ENCODE measurements around the gene TMEM200C.

Gene TMEM200C

DNA sequence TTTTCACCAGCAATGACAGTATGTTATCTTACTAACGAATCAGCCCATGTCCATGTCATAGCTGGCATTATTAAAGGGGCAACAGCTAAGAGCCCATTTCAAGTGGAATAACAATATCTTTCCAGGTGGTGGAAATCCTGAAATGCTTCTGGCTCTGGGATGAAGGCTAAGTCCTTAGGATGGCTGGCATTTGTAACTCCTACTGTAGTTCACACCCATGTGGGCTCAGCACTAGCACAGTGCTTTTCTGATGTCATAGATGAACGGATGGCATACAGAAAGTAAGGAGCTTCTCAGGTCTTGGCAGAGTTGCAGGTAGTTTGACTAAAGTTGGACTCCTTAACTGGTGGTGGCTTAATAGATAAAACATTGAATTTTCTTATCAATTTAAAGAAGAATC lies 10.0 kb downstream of the TMEM200C start:
- H3K27me3 ChIP-seq (ENCODE audit: insufficient read depth, low read length) = no peaks in the 10 kb centered on the region
- H4K91ac ChIP-seq (ENCODE audit: low read depth, low read length) = no peak overlapping the region
- no peak overlapping the region for H4K12ac ChIP-seq (ENCODE audit: low read depth, low read length)
- no peaks in the 10 kb centered on the region for H3K9me3 ChIP-seq (ENCODE audit: insufficient read depth, low read depth, low read length)
- no peak overlapping the region for H2AFZ ChIP-seq (ENCODE audit: insufficient read depth, low read length, poor library complexity)
- H3K27ac ChIP-seq (ENCODE audit: low read depth, low read length) = no peak overlapping the region
- H2BK12ac ChIP-seq (ENCODE audit: low read length) = no peak overlapping the region
- H3K4me2 ChIP-seq (ENCODE audit: low read length) = no peak overlapping the region
- H3K14ac ChIP-seq (ENCODE audit: low read length) = no peak overlapping the region
- peaks cover 3 to 4% of the 10 kb centered on the region in 2 experiments for H3K4me1 ChIP-seq (ENCODE audit: control insufficient read depth in 1 of 2, insufficient read depth in 2 of 2, low read length in 2 of 2)
- H4K8ac ChIP-seq (ENCODE audit: low read depth, low read length) = no peak overlapping the region
- H3K79me2 ChIP-seq (ENCODE audit: control insufficient read depth, insufficient read depth, low read length, poor library complexity) = no peaks in the 10 kb centered on the region
- H3K18ac ChIP-seq (ENCODE audit: low read length) = no peak overlapping the region
- H3K36me3 ChIP-seq (ENCODE audit: control insufficient read depth in 1 of 2, insufficient read depth in 2 of 2, low read length in 2 of 2) = no peaks in the 10 kb centered on the region
- no peak overlapping the region for H2BK5ac ChIP-seq (ENCODE audit: low read depth, low read length, poor library complexity)
- no peak overlapping the region for H2AK5ac ChIP-seq (ENCODE audit: low read length)
- no peak overlapping the region for H3K9ac ChIP-seq (ENCODE audit: low read length)
- no CpG with 5 or more reads among the region's 2 CpGs for WGBS (ENCODE audit: extremely low coverage, insufficient coverage, insufficient read length)
- no peak overlapping the region for H2BK120ac ChIP-seq (ENCODE audit: insufficient read depth, low read length, poor library complexity)
- no peak overlapping the region for H3K4me3 ChIP-seq (ENCODE audit: low read depth, low read length)
- no peak for DNase-seq
- H3K4ac ChIP-seq (ENCODE audit: low read depth, low read length) = no peak overlapping the region
- peaks cover 2% of the 10 kb centered on the region for H3K79me1 ChIP-seq (ENCODE audit: low read length)
- no peak overlapping the region for H3K23ac ChIP-seq (ENCODE audit: low read length)

DNA sequence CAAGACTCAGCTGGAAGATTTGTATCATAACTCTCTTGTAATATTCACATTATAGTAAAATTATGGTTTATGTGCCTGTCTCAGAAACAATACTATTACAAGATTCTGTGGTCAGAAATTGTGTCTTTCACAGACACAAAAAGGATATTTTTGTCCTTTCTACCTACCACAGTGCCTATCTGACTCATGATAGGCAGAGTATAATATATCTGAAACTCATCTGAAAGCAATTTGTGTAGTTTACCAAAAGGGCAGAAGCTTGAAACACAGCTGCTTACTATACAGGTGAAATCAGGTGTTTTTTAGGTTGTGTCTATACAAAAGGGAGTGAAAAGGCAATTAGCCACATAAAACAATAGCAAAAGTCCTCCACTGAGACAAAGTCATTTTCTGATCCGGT lies 10.9 kb downstream of the TMEM200C start:
- no peak overlapping the region for H2BK5ac ChIP-seq (ENCODE audit: low read depth, low read length, poor library complexity)
- H3K4ac ChIP-seq (ENCODE audit: low read depth, low read length) = no peak overlapping the region
- H4K12ac ChIP-seq (ENCODE audit: low read depth, low read length) = no peak overlapping the region
- H3K79me1 ChIP-seq (ENCODE audit: low read length) = no peaks in the 10 kb centered on the region
- H3K9me3 ChIP-seq (ENCODE audit: insufficient read depth, low read depth, low read length) = no peaks in the 10 kb centered on the region
- no peak overlapping the region for H3K4me2 ChIP-seq (ENCODE audit: low read length)
- H3K9ac ChIP-seq (ENCODE audit: low read length) = no peak overlapping the region
- H3K36me3 ChIP-seq (ENCODE audit: control insufficient read depth in 1 of 2, insufficient read depth in 2 of 2, low read length in 2 of 2) = no peaks in the 10 kb centered on the region
- H2AK5ac ChIP-seq (ENCODE audit: low read length) = no peak overlapping the region
- no CpG with 5 or more reads among the region's 1 CpG for WGBS (ENCODE audit: extremely low coverage, insufficient coverage, insufficient read length)
- H3K27me3 ChIP-seq (ENCODE audit: insufficient read depth, low read length) = no peaks in the 10 kb centered on the region
- H3K18ac ChIP-seq (ENCODE audit: low read length) = no peak overlapping the region
- H4K8ac ChIP-seq (ENCODE audit: low read depth, low read length) = no peak overlapping the region
- H2BK120ac ChIP-seq (ENCODE audit: insufficient read depth, low read length, poor library complexity) = no peak overlapping the region
- H4K91ac ChIP-seq (ENCODE audit: low read depth, low read length) = no peak overlapping the region
- no peak overlapping the region for H3K4me3 ChIP-seq (ENCODE audit: low read depth, low read length)
- H3K79me2 ChIP-seq (ENCODE audit: control insufficient read depth, insufficient read depth, low read length, poor library complexity) = no peaks in the 10 kb centered on the region
- no peak overlapping the region for H3K27ac ChIP-seq (ENCODE audit: low read depth, low read length)
- H3K4me1 ChIP-seq (ENCODE audit: control insufficient read depth in 1 of 2, insufficient read depth in 2 of 2, low read length in 2 of 2) = no peaks in the 10 kb centered on the region
- H3K14ac ChIP-seq (ENCODE audit: low read length) = no peak overlapping the region
- no peak overlapping the region for H2AFZ ChIP-seq (ENCODE audit: insufficient read depth, low read length, poor library complexity)
- no peak overlapping the region for H3K23ac ChIP-seq (ENCODE audit: low read length)
- H2BK12ac ChIP-seq (ENCODE audit: low read length) = no peak overlapping the region
- DNase-seq = no peak

GRCh38 chr18:5879479-5879882 lies 15.8 kb downstream of the TMEM200C start:
- Histone ChIP-seq H3K27me3 (ENCODE audit: insufficient read depth, low read length) (no peaks in the 10 kb centered on the region), H2BK5ac (ENCODE audit: low read depth, low read length, poor library complexity) (no peak overlapping the region), H4K12ac (ENCODE audit: low read depth, low read length) (no peak overlapping the region), H3K18ac (ENCODE audit: low read length) (no peak overlapping the region), H2AK5ac (ENCODE audit: low read length) (no peak overlapping the region), H2BK120ac (ENCODE audit: insufficient read depth, low read length, poor library complexity) (no peak overlapping the region), H3K79me1 (ENCODE audit: low read length) (no peaks in the 10 kb centered on the region), H2AFZ (ENCODE audit: insufficient read depth, low read length, poor library complexity) (no peak overlapping the region), H3K23ac (ENCODE audit: low read length) (no peak overlapping the region), H3K14ac (ENCODE audit: low read length) (no peak overlapping the region), H4K91ac (ENCODE audit: low read depth, low read length) (no peak overlapping the region), H3K9me3 (ENCODE audit: insufficient read depth, low read depth, low read length) (no peaks in the 10 kb centered on the region), H3K36me3 (ENCODE audit: control insufficient read depth in 1 of 2, insufficient read depth in 2 of 2, low read length in 2 of 2) (no peaks in the 10 kb centered on the region), H3K4me2 (ENCODE audit: low read length) (no peak overlapping the region), H4K8ac (ENCODE audit: low read depth, low read length) (no peak overlapping the region), H3K4me1 (ENCODE audit: control insufficient read depth in 1 of 2, insufficient read depth in 2 of 2, low read length in 2 of 2) (no peaks in the 10 kb centered on the region), H2BK12ac (ENCODE audit: low read length) (no peak overlapping the region), H3K4me3 (ENCODE audit: low read depth, low read length) (no peak overlapping the region), H3K9ac (ENCODE audit: low read length) (no peak overlapping the region), H3K4ac (ENCODE audit: low read depth, low read length) (no peak overlapping the region), H3K79me2 (ENCODE audit: control insufficient read depth, insufficient read depth, low read length, poor library complexity) (no peaks in the 10 kb centered on the region), H3K27ac (ENCODE audit: low read depth, low read length) (no peak overlapping the region)
- peak in 1 of 2 donors; percentile 72 for DNase-seq

- no peak overlapping the region for H2BK120ac ChIP-seq (ENCODE audit: insufficient read depth, low read length, poor library complexity)
- no peak overlapping the region for H3K4me3 ChIP-seq (ENCODE audit: low read depth, low read length)
These were observed 18.4 kb downstream of the TMEM200C start for GRCh38 chr18:5876891-5877290.

DNA sequence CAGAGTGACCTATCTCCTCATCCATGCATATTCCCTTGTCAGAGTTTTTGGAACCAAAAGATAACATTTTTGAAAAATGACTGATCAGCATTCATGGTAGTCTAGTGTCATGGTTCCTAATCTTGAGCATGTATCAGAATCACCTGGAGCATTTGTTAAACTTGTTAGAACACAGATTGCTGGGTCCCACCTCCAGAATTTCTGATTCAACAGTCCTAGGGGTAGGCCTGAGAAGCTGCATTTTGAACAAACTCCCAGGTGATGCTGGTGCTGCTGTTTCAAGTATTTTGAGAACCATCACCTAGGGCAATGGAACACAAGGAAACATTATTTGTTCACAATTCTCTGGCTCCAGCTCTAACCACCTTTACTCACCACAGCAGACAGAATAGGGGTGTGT lies 21.0 kb downstream of the TMEM200C start:
- Histone ChIP-seq H3K36me3 (ENCODE audit: control insufficient read depth in 1 of 2, insufficient read depth in 2 of 2, low read length in 2 of 2) (no peaks in the 10 kb centered on the region), H4K91ac (ENCODE audit: low read depth, low read length) (no peak overlapping the region), H3K9me3 (ENCODE audit: insufficient read depth, low read depth, low read length) (no peaks in the 10 kb centered on the region), H3K27me3 (ENCODE audit: insufficient read depth, low read length) (no peaks in the 10 kb centered on the region), H4K12ac (ENCODE audit: low read depth, low read length) (no peak overlapping the region), H3K4me2 (ENCODE audit: low read length) (no peak overlapping the region), H3K9ac (ENCODE audit: low read length) (no peak overlapping the region), H3K23ac (ENCODE audit: low read length) (no peak overlapping the region), H2AFZ (ENCODE audit: insufficient read depth, low read length, poor library complexity) (no peak overlapping the region), H3K4me1 (ENCODE audit: control insufficient read depth in 1 of 2, insufficient read depth in 2 of 2, low read length in 2 of 2) (no peaks in the 10 kb centered on the region), H2BK120ac (ENCODE audit: insufficient read depth, low read length, poor library complexity) (no peak overlapping the region), H2BK5ac (ENCODE audit: low read depth, low read length, poor library complexity) (no peak overlapping the region), H3K18ac (ENCODE audit: low read length) (no peak overlapping the region), H3K4ac (ENCODE audit: low read depth, low read length) (no peak overlapping the region), H3K14ac (ENCODE audit: low read length) (no peak overlapping the region), H3K4me3 (ENCODE audit: low read depth, low read length) (no peak overlapping the region), H3K79me2 (ENCODE audit: control insufficient read depth, insufficient read depth, low read length, poor library complexity) (no peaks in the 10 kb centered on the region), H4K8ac (ENCODE audit: low read depth, low read length) (no peak overlapping the region), H3K27ac (ENCODE audit: low read depth, low read length) (no peak overlapping the region), H3K79me1 (ENCODE audit: low read length) (no peaks in the 10 kb centered on the region), H2AK5ac (ENCODE audit: low read length) (no peak overlapping the region), H2BK12ac (ENCODE audit: low read length) (no peak overlapping the region)
- DNase-seq = peak; percentile 94 to 95

More at GRCh38 chr18:5876891-5877290, 18.4 kb downstream of the TMEM200C start:
- H3K4me2 ChIP-seq (ENCODE audit: low read length) = no peak overlapping the region
- no peak overlapping the region for H2AK5ac ChIP-seq (ENCODE audit: low read length)
- H2BK12ac ChIP-seq (ENCODE audit: low read length) = no peak overlapping the region
- no peaks in the 10 kb centered on the region for H3K4me1 ChIP-seq (ENCODE audit: control insufficient read depth in 1 of 2, insufficient read depth in 2 of 2, low read length in 2 of 2)
- H4K91ac ChIP-seq (ENCODE audit: low read depth, low read length) = no peak overlapping the region
- H3K79me2 ChIP-seq (ENCODE audit: control insufficient read depth, insufficient read depth, low read length, poor library complexity) = no peaks in the 10 kb centered on the region
- no peaks in the 10 kb centered on the region for H3K79me1 ChIP-seq (ENCODE audit: low read length)
- no peaks in the 10 kb centered on the region for H3K27me3 ChIP-seq (ENCODE audit: insufficient read depth, low read length)
- no peak overlapping the region for H3K9ac ChIP-seq (ENCODE audit: low read length)
- H3K18ac ChIP-seq (ENCODE audit: low read length) = no peak overlapping the region
- no peak for DNase-seq
- no peak overlapping the region for H4K12ac ChIP-seq (ENCODE audit: low read depth, low read length)
- H3K23ac ChIP-seq (ENCODE audit: low read length) = no peak overlapping the region
- H2AFZ ChIP-seq (ENCODE audit: insufficient read depth, low read length, poor library complexity) = no peak overlapping the region
- H3K14ac ChIP-seq (ENCODE audit: low read length) = no peak overlapping the region
- H3K9me3 ChIP-seq (ENCODE audit: insufficient read depth, low read depth, low read length) = no peaks in the 10 kb centered on the region
- no peak overlapping the region for H2BK5ac ChIP-seq (ENCODE audit: low read depth, low read length, poor library complexity)
- no peak overlapping the region for H3K4ac ChIP-seq (ENCODE audit: low read depth, low read length)
- H3K27ac ChIP-seq (ENCODE audit: low read depth, low read length) = no peak overlapping the region
- no peaks in the 10 kb centered on the region for H3K36me3 ChIP-seq (ENCODE audit: control insufficient read depth in 1 of 2, insufficient read depth in 2 of 2, low read length in 2 of 2)
- H4K8ac ChIP-seq (ENCODE audit: low read depth, low read length) = no peak overlapping the region
